Lung (tissue), 12 donors: ENCODE data around the gene ASB1. TPM values are rescaled to one million over a fixed set of nuclear protein-coding genes. Genes with fewer than 3 reads are reported as not detected.
"Not testable (repeated sequence)": the region's sequence is repeated elsewhere in the genome, so short reads cannot be mapped to it uniquely, and the experiment has no call there.

Experiments used
- ATAC-seq: fragments of 200-7000 bp; cut with Tn5 transposase; one replicate; pipeline ENCODE4 v1.9.1; 2020; ENCODE audit warnings: moderate number of reproducible peaks; ENCODE audit not compliant: insufficient read depth, low FRiP score
- DNase-seq, 3 donors: peaks; one replicate each; pipeline ENCODE4 v3.0.0-alpha.2; 2013 to 2017
- H3K27ac ChIP-seq, 2 donors: one replicate each; pipeline ENCODE4 v1.5.1; 2013; ENCODE audit warnings: mild to moderate bottlenecking in 2 of 2, moderate library complexity in 2 of 2, control low read depth in 1 of 2, inconsistent platforms in 1 of 2, low read depth in 1 of 2, low read length in 1 of 2
- H3K27me3 ChIP-seq, 3 donors: one replicate each; pipeline ENCODE4 v1.5.1; 2013; ENCODE audit warnings: low read length in 2 of 3; ENCODE audit not compliant: control insufficient read depth in 3 of 3, insufficient read depth in 3 of 3
- H3K36me3 ChIP-seq, 4 donors: one replicate each; pipeline ENCODE4 v1.5.1; 2013; ENCODE audit warnings: low read length in 4 of 4, mild to moderate bottlenecking in 1 of 4, moderate library complexity in 1 of 4; ENCODE audit not compliant: control insufficient read depth in 4 of 4, insufficient read depth in 4 of 4
- H3K4me1 ChIP-seq, 5 donors: one replicate each; pipeline ENCODE4 v1.5.1; 2013; ENCODE audit warnings: low read length in 5 of 5, mild to moderate bottlenecking in 2 of 5, moderate library complexity in 1 of 5; ENCODE audit not compliant: control insufficient read depth in 5 of 5, insufficient read depth in 5 of 5
- H3K4me3 ChIP-seq: one replicate; pipeline ENCODE4 v1.5.1; 2013; ENCODE audit warnings: mild to moderate bottlenecking, control low read depth, moderate library complexity
- H3K9ac ChIP-seq, 2 donors: one replicate each; pipeline ENCODE4 v1.5.1; 2013; ENCODE audit warnings: low read length in 2 of 2, control low read depth in 1 of 2; ENCODE audit not compliant: insufficient read depth in 1 of 2
- H3K9me3 ChIP-seq, 4 donors: one replicate each; pipeline ENCODE4 v1.5.1; 2013; ENCODE audit warnings: low read length in 3 of 4, mild to moderate bottlenecking in 1 of 4, moderate library complexity in 1 of 4; ENCODE audit not compliant: control insufficient read depth in 4 of 4, insufficient read depth in 3 of 4
- CTCF ChIP-seq: IDR thresholded peaks from 2 replicates; pipeline ENCODE4 v1.5.1; 2012; ENCODE audit warnings: mild to moderate bottlenecking; ENCODE audit errors: control extremely low read depth, extremely low read depth
- WGBS, 2 donors: extraction: QIAGEN DNeasy Blood & Tissue Kit; methylation state at CpG; one replicate each; pipeline ENCODE4 v1.1.7; 2013; 5-methylcytosine and 5-hydroxymethylcytosine counted together
- polyA plus RNA-seq, 2 donors: library from polyadenylated mRNA; stranded (reverse); fragments of 200-250 nt; gene quantifications; one replicate each; pipeline ENCODE4 v1.2.1, GENCODE V29; 2013
- total RNA-seq, 2 donors: library from RNA; depleted of rRNA in 1 of 2; stranded (reverse); fragments of >200 nt in 1 of 2; gene quantifications; one replicate each; pipeline ENCODE4 v1.2.1, GENCODE V29; 2014 to 2021
- donor health status: control.
- donor health status: control.
- donor health status: Bipolar disorder and iron deficiency.
- donor health status: healthy.
- donor health status: DM: yes; HTN: yes; CAD: no.

The ASB1 gene
- total and polyA plus RNA-seq, 4 donors: 17.7 to 34.9 (median 20.6) TPM

GRCh38 chr2:238440767-238441166, 14.0 kb downstream of the ASB1 start:
- Histone ChIP-seq H3K36me3 (peaks cover 5 to 23% (median 18%) of the 10 kb centered on the region in 4 donors), H3K27ac (peak overlapping the region in 1 of 2 donors; percentile 64), H3K9ac (no peak overlapping the region), H3K27me3 (no peaks in the 10 kb centered on the region), H3K9me3 (no peaks in the 10 kb centered on the region), H3K4me3 (no peak overlapping the region), H3K4me1 (peaks cover 0 to 8% (median 5%) of the 10 kb centered on the region in 5 donors)
- no peak for TF ChIP-seq CTCF
- WGBS, 2 donors: 97 to 98% methylated on average over 11 of the region's 11 CpGs
- DNase-seq (no peak), ATAC-seq (no peak)

GRCh38 chr2:238441262-238442114, 14.8 kb downstream of the ASB1 start:
- Histone ChIP-seq H3K4me3 (no peak overlapping the region), H3K9ac (no peak overlapping the region), H3K9me3 (no peaks in the 10 kb centered on the region), H3K4me1 (peaks cover 0 to 8% (median 5%) of the 10 kb centered on the region in 5 donors), H3K36me3 (peaks cover 9 to 29% (median 22%) of the 10 kb centered on the region in 4 donors), H3K27me3 (no peaks in the 10 kb centered on the region), H3K27ac (no peak overlapping the region)
- TF ChIP-seq CTCF: no peak
- WGBS, 2 donors: 68 to 85% methylated on average over 17 of the region's 17 CpGs
- ATAC-seq (no peak), DNase-seq (no peak)

GRCh38 chr2:238442257-238442656, 15.5 kb downstream of the ASB1 start:
- H3K9me3 ChIP-seq, DNase-seq, ATAC-seq, H3K4me3 ChIP-seq, H3K27ac ChIP-seq, H3K9ac ChIP-seq, H3K27me3 ChIP-seq, H3K4me1 ChIP-seq: not testable (repeated sequence)
- 80 to 88% methylated on average over 6 of the region's 6 CpGs for WGBS, 2 donors
- H3K36me3 ChIP-seq: peaks cover 12 to 37% (median 29%) of the 10 kb centered on the region in 4 donors

GRCh38 chr2:238444242-238444641, 17.5 kb downstream of the ASB1 start:
- Histone ChIP-seq H3K9ac (no peak overlapping the region), H3K9me3 (no peaks in the 10 kb centered on the region), H3K4me3 (no peak overlapping the region), H3K27me3 (no peaks in the 10 kb centered on the region), H3K36me3 (peaks cover 12 to 53% (median 40%) of the 10 kb centered on the region in 4 donors), H3K4me1 (peaks cover 0 to 6% (median 4%) of the 10 kb centered on the region in 5 donors), H3K27ac (no peak overlapping the region)
- 98% methylated on average over 13 of the region's 13 CpGs for WGBS, 2 donors
- ATAC-seq (no peak), DNase-seq (no peak)
- no peak for TF ChIP-seq CTCF
